Activated CD4-positive, alpha-beta T cell treated with anti-CD3 and anti-CD28 coated beads for 24 hours (primary cell): Measurements from ENCODE around the gene C2orf68.
"Not testable (repeated sequence)": the region's sequence is repeated elsewhere in the genome, so short reads cannot be mapped to it uniquely, and the experiment has no call there.

Source experiments
- DNase-seq, 2 donors: peaks; one replicate each; pipeline ENCODE4 v3.0.0-alpha.2; 2020; ENCODE audit warnings: low read depth in 2 of 2

The C2orf68 gene

GRCh38 chr2:85631316-85631715 lies 19.4 kb upstream of the C2orf68 start:
- no peak for DNase-seq

DNA sequence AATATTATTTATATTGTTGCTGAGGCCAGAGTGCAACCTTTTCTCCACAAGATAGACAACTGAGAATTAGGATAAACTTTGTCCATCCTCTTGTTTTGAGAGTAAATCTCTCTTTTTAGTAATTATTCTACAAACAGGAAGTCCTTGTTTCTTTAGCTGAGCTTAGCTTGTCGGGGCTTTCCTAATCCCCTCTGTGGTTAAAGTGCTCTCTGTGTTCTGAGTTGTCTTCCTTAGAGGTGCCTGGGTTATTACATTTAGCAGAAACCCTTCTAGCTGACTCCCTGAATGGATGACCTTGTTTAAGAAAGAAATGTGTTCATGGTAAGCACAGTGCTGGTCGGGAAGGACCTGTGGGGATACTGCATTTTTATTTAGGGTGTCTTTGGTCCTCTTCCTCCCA lies 16.8 kb upstream of the C2orf68 start:
- DNase-seq, result no peak

GRCh38 chr2:85623991-85624390 lies 12.1 kb upstream of the C2orf68 start:
- no peak for DNase-seq

DNA sequence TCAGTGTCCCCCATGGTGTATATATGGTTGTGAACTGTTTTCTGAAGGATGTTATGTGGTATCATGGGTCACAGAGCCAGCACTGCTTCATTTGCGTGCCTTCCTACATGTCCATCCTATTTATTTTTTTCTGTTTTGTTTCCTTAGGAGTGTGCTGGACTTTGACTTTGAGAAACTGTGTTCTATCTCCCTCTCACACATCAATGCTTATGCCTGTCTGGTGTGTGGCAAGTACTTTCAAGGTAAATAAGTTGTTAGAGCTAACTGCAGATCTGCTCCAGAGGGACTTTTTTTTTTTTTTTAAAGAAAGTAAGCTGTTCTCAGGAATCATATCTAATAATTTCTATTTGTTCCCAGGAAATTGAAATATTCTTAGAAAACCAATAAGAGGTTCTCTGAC lies 9.5 kb upstream of the C2orf68 start:
- no peak for DNase-seq

GRCh38 chr2:85619617-85620016 lies 7.8 kb upstream of the C2orf68 start:
- DNase-seq, result no peak

DNA sequence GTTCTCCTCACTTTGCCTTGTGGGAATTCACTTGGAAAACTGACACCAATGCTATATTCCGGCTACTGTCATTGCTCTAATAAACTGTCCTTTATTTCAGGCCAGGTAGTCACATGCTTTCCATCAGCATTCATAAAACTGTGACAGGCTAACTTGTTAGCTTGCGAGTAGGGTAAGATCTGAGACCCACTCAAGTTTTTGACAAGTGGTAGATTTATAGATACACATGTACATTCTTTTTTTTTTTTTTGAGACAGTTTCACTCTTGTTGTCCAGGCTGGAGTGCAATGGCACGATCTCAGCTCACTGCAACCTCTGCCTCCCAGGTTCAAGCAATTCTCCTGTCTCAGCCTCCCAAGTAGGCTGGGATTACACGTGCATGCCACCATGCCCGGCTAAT lies 5.9 kb upstream of the C2orf68 start:
- not testable (repeated sequence) for DNase-seq

GRCh38 chr2:85615413-85615728 lies 3.5 kb upstream of the C2orf68 start:
- no peak for DNase-seq

DNA sequence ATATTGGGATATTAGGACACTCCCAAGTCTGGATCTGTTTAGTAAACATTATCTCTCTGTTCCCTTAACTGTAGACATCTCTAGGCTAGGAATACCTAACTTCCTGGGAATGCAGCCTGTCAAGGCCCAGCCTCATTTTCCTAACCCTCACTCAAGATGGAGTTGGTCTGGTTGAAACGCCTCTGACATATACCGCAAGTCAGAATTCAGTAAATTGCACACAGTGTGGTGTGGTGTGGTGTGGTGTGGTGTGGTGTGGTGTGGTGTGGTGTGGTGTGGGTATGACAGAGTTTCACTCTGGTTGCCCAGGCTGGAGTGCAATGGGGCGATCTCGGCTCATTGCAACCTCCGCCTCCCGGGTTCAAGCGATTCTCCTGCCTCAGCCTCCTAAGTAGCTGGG lies 2.9 kb upstream of the C2orf68 start:
- DNase-seq, result not testable (repeated sequence)

DNA sequence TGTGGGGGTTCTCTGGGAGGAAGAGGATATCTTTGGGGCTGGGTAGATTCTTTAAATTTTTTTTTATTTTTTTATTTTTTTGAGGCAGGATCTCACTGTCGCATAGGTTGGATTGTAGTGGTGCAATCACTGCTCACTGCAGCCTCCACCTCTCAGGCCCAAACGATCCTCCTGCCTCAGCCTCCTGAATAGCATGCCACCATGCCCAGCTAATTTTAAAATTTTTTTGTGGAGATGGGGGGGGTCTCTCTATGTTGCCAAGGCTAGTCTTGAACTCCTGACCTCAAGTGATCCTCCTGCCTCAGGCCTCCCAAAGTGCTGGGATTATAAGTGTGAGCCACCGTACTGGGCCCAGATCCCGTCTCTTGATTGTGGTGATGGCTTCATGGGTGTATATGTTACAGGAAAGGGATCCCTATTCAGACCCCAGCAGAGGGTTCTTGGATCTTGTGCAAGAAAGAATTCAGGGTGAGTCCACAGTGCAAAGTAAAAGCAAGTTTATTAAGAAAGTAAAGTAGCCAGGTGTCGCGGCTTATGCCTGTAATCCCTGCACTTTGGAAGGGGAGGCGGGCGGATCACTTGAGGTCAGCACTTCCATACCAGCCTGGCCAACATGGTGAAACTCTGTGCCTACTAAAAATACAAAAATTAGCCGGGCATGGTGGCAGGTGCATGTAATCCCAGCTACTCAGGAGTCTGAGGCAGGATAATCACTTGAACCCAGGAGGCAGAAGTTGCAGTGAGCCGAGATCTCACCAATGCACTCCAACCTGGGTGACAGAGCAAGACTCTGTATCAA lies 2.0 kb upstream of the C2orf68 start:
- no peak for DNase-seq

DNA sequence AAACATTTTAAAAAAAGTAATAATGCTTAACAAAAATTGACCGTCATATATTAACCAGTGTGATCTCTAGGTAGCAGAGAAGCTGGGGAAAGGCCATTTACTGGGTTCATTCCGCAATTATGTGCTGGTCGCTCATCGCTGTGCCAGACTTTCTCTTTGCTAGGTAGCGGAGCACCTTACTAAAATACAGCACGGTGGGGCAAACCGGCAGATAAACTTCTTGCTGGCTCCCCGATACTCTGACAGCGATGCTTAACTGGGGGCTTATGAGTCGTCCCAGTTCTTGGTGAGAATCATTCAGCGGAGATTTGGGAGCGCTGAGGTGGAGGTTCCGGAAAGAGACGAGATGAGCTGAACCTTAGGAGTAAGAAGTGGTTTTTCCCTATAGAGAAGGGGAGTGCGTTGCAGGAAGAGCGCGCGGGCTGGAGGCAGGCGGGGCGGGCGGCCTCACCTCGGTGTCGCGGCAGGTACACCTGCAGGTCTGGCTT lies 605 bp downstream of the C2orf68 start:
- no peak for DNase-seq

DNA sequence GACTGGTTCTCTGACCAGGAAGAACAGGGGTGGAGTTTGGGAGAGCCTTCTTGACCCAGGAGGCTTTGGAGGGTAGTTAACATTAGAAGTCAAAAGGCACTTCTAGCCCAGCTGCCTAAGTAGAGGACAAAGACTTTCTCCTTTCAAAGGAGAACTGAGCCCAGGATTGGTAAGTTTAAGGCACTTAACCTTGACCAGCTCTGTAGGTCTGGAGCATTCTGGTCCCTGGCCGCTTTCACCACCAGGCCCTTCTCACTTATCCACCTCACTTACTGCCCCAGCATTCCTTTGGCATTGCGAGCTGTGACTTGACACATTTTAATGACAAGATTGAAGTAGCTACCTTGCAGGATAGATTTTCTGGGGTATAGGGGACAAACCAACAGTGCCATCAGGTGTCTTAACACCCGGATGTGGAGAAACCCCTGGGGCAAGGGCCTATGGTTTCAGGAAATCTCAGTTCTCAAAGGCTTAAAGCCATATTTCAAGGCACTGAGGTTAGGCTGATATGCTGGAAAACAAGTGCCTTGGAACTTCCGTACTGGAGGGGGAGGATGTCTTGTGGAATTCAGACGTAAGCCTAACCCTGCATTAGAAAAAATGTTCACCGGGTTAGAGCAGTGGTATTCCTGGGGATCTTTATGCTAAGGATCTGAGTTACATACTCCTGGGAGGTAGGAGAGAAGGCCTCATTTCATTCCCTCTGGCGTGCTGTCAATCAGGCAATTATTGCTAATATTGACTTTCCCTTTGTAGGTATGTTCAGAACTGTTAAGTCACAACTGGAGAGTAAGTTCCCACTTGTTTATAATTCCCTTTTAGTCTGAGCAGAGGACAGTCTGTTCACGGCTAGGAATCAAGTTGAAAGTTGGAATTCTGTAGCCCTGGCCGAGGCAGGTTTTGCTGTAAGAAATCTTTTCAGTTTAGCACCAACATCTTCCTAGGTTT lies 4.3 kb downstream of the C2orf68 start:
- no peak for DNase-seq

- DNase-seq, result no peak
Observed at GRCh38 chr2:85606116-85606455, 5.8 kb downstream of the C2orf68 start.

DNA sequence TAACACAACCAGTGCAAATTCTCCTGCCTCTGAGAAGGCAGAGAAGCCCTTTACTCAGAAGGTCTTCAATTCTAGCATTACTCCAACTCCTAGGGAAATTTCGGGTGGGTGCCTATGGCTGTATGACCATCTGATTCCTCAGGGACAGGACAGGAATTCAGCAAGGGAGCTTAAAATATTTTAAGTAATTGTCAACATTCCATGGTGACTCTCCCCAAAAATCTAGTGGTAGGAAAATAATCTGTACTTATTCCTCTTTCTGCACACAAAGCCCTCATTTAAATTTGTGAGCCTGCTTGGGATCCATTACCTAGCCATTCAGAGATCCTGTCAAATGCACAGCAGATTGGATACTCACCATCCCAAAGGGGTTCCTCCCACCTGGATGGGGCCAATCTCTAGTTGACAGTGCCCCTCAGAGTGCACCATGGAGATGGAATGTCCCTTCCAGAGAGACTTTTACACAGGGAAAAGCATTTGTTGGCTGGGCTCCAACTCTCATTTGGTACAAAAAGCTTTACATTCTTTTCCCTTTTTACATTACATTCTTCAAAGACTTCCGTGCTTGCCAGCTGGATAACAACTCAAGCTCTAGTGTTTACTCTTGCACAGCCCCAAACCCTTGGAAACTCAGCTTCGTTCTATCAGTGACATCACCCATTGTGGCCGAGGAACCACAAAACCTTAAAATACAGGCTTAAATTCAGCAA lies 6.3 kb downstream of the C2orf68 start:
- no peak for DNase-seq

GRCh38 chr2:85604568-85605339 lies 7.1 kb downstream of the C2orf68 start:
- DNase-seq, result no peak

DNA sequence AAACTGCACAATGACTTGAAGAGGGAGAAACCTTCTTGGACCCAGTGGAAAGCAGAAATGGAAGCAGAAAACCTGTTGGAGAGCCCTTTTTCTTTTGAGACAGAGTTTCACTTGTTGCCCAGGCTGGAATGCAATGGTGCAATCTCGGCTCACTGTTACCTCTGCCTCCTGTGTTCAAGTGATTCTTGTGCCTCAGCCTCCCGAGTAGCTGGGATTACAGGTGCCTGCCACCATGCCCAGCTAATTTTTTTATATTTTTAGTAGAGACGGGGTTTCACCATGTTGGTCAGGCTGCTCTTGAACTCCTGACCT lies 7.8 kb downstream of the C2orf68 start:
- DNase-seq, result not testable (repeated sequence)

DNA sequence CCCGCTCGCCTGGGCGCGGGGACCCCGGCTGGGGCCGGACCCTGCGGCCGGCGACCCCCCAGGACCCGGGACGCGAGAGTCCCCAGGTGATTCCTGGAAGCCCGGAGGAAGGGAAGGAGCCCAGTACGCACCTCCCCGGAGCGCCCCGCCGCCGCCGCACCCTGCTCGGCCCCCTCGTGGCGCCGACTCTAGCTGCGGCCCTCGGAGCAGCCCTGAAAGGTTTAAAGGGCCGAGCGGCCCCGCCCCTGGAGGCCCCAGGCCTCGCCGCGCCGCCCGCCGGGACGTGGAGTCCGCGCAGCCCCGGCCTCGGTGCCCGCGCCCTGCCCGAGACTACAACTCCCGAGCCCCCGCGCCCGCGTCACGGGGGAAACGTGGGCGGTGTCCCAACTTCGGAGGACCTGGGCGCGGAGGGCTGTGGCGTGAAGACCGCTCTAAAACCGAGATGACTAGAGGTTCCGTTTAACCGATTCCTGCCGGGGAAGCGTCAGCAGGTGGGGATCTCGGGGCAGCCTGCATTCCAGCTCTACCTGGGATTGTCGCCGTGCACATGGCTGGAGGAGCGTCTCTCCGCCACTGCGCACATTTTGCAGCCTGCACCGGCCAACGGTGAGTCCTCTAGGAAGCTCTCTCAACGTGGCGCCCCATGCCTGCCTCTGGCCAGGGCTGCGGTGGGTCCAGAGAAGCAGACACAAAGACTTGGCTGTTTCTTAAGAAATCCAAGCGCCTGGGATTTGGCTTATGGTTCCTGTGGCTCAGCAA lies 9.2 kb downstream of the C2orf68 start, which contains the start of gene TMEM150A:
Gene TMEM150A (minus strand): TSS at position 223 of the 759 bp plus-strand sequence. CDS start 750 bp downstream, outside the sequence.
- DNase-seq, result peak; percentile 80 to 86

- no peak for DNase-seq
Observed at GRCh38 chr2:85601771-85602475, 9.9 kb downstream of the C2orf68 start.

DNA sequence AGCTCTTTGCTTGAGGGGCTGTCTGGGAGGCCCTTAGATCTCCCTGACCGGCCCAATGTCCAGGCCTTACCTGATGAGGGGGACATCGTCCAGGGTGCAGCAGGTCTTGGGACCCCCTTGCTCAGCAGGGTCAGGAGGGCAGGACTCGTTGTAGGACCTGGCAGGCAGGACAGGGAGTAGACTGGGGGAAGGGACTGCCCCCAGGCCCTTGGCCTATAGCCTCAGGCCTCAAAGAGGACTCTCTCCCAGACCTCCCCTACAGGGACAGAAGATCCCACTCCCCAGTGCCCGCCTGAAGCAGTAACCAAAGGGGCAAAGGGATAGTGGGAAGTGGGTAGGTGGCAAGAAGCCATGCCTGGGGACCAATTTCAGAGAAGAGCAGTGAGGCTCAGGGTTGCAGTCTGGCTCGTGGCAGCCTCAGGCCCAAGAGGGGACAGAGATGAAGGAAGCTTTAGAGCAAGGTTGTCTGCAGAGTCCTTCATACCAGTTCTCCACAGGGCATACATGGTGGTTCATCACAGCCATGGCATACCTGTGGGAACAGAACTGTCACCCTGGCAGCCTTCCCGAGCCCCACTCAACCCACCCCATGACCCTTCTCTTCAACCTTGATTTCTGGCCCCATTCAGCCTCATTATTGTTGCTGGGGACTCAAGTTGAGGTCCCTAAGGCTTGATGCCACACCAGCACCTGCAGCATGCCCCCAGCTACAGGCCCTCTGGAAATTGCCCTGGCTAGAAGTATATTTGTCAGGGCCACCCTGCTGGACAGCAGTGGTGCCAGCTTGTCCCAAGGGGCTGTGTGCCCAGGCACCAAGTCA lies 10.7 kb downstream of the C2orf68 start:
- DNase-seq, result no peak

- no peak for DNase-seq
Observed at GRCh38 chr2:85600235-85600575, 11.7 kb downstream of the C2orf68 start.
